T-cell (primary cell): ENCODE measurements around the gene POFUT2. TPM values are rescaled to one million over a fixed set of nuclear protein-coding genes. Genes with fewer than 3 reads are reported as not detected.
A peak's percentile ranks its signal among the peaks of the same experiment; 100 is the strongest.

Source experiments
- ATAC-seq, 4 experiments: fragments of 200-7000 bp in 3 of 4; fragments of 150-1000 bp in 1 of 4; cut with Tn5 transposase; replicated peaks in 1 of 4; 1 replicate in 3 of 4; 2 replicates in 1 of 4; pipeline ENCODE4 v1.10.0; 2021; ENCODE audit warnings: moderate library complexity in 3 of 4, mild to moderate bottlenecking in 2 of 4, moderate number of reproducible peaks in 1 of 4
- CTCF ChIA-PET, 2 donors: fragments of 300-600 bp; sonication (Branson Sonifier 250); formaldehyde crosslinking; loops; one replicate each; lab custom pipeline; 2022; ENCODE audit warnings: antibody characterized with exemption in 2 of 2; lab: Charles Lee
- POLR2A ChIA-PET, 2 donors: fragments of 300-600 bp; sonication (Branson Sonifier 250); formaldehyde crosslinking; loops; one replicate each; lab custom pipeline; 2022; ENCODE audit warnings: antibody characterized with exemption in 2 of 2; lab: Charles Lee
- DNase-seq, 35 experiments: peaks; one replicate each; pipeline versions ENCODE4 v3.0.0 to v3.0.0-alpha.2; 2013 to 2023
- H3K27ac ChIP-seq: one replicate; pipeline ENCODE4 v1.5.1; 2013; ENCODE audit warnings: low read length
- H3K27me3 ChIP-seq, 2 experiments: replicated peaks in 1 of 2; 1 replicate in 1 of 2; 2 replicates in 1 of 2; pipeline versions ENCODE4 v1.6.1 to v1.7.0; 2013; ENCODE audit warnings: low read length in 1 of 2, mixed read lengths in 1 of 2; ENCODE audit not compliant: control insufficient read depth in 2 of 2, insufficient read depth in 2 of 2; ENCODE audit errors: extremely low read depth in 1 of 2
- H3K36me3 ChIP-seq, 2 donors: 1 replicate in 1 of 2; 2 replicates in 1 of 2; pipeline versions ENCODE4 v1.6.1 to v1.7.0; 2013; ENCODE audit warnings: low read length in 1 of 2; ENCODE audit not compliant: control insufficient read depth in 2 of 2, insufficient read depth in 1 of 2; ENCODE audit errors: extremely low read depth in 1 of 2
- H3K4me1 ChIP-seq, 2 experiments: 1 replicate in 1 of 2; 2 replicates in 1 of 2; pipeline versions ENCODE4 v1.6.1 to v1.7.0; 2013; ENCODE audit warnings: low read length in 2 of 2, mixed read lengths in 1 of 2; ENCODE audit not compliant: insufficient read depth in 2 of 2, control insufficient read depth in 1 of 2; ENCODE audit errors: extremely low read depth in 1 of 2
- H3K4me3 ChIP-seq, 2 donors: 1 replicate in 1 of 2; 2 replicates in 1 of 2; pipeline versions ENCODE4 v1.5.1 to v1.7.0; 2013; ENCODE audit warnings: mild to moderate bottlenecking in 2 of 2, low read length in 1 of 2, moderate library complexity in 1 of 2; ENCODE audit not compliant: control insufficient read depth in 1 of 2; ENCODE audit errors: extremely low read depth in 1 of 2
- H3K9me3 ChIP-seq: 2 replicates; pipeline ENCODE4 v1.7.0; 2013
- H3K27ac Mint-ChIP-seq, 2 donors: one replicate each; pipeline ENCODE4 v1.8.0; 2020 to 2021; ENCODE audit warnings: mild to moderate bottlenecking in 2 of 2, mixed read lengths in 2 of 2
- H3K27me3 Mint-ChIP-seq, 2 donors: one replicate each; pipeline ENCODE4 v1.8.0; 2021 to 2022; ENCODE audit warnings: mixed read lengths in 2 of 2
- H3K36me3 Mint-ChIP-seq: one replicate; pipeline ENCODE4 v1.8.0; 2021; ENCODE audit warnings: mixed read lengths
- H3K4me1 Mint-ChIP-seq, 3 donors: one replicate each; pipeline ENCODE4 v1.8.0; 2020 to 2022; ENCODE audit warnings: mixed read lengths in 3 of 3, mild to moderate bottlenecking in 1 of 3
- H3K4me3 Mint-ChIP-seq, 3 donors: one replicate each; pipeline ENCODE4 v1.8.0; 2020 to 2022; ENCODE audit warnings: mild to moderate bottlenecking in 3 of 3, mixed read lengths in 3 of 3, moderate library complexity in 3 of 3
- H3K9me3 Mint-ChIP-seq, 3 donors: one replicate each; pipeline ENCODE4 v1.8.0; 2020 to 2022; ENCODE audit warnings: mixed read lengths in 3 of 3
- WGBS: methylation state at CpG from one replicate; pipeline ENCODE4 v1.1.5; 2013; ENCODE audit warnings: missing lambda C conversion rate; ENCODE audit not compliant: insufficient coverage; 5-methylcytosine and 5-hydroxymethylcytosine counted together
- total RNA-seq, 35 experiments: library from RNA in 6 of 35; stranded (reverse) in 6 of 35; fragments of 120-200 nt in 1 of 35; gene quantifications; one replicate each; pipeline versions ENCODE4 v1.2.1 to v1.2.4 and lab custom pipeline; 2013 to 2026

Gene POFUT2
- total RNA-seq, 5 donors from 2014 or later (not counting 1 experiment from before 2014, with no cell fraction given) = 43.0 to 51.3 (median 44.6) TPM

DNA sequence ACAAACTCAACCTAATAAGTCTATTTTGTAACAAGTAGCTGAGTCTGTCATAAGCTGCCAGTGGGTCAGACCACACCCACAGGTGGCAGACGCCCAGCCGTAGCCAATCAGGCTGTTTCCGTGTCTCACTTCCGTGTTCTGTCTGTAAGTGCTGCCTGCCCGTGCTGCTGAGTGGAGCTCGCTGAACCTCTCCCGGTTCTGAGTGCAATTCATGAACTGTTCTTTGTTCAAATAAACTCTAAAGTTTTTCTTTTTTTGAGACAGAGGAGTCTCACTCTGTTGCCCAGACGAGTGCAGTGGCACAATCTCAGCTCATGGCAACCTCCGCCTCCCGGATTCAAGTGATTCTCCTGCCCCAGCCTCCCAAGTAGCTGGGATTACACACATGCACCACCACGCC lies 25.1 kb downstream of the POFUT2 start:
- Histone ChIP-seq H3K4me1 (peaks cover 0 to 30% of the 10 kb centered on the region in 2 experiments), H3K27ac (no peak overlapping the region), H3K4me3 (no peak overlapping the region), H3K36me3 (peaks cover 16 to 29% of the 10 kb centered on the region in 2 donors), H3K27me3 (peaks cover 0 to 5% of the 10 kb centered on the region in 2 experiments), H3K9me3 (no peaks in the 10 kb centered on the region)
- POLR2A ChIA-PET = no interaction called here
- Mint-ChIP-seq H3K9me3 (no peaks in the 10 kb centered on the region), H3K4me3 (no peak overlapping the region), H3K27me3 (no peaks in the 10 kb centered on the region), H3K36me3 (peaks cover 26% of the 10 kb centered on the region), H3K27ac (no peak overlapping the region), H3K4me1 (peaks cover 15 to 21% (median 20%) of the 10 kb centered on the region in 3 donors)
- DNase-seq = peak in 1 of 35 experiments; percentile 3
- CTCF ChIA-PET = interaction anchor here in 1 of 2 donors (0.8 kb wide), 1 partner anchor 8 kb away, joined by 3 read pairs; no protein-coding TSS in a partner anchor
- WGBS = 86% methylated on average over 9 of the region's 11 CpGs
- ATAC-seq = no peak

DNA sequence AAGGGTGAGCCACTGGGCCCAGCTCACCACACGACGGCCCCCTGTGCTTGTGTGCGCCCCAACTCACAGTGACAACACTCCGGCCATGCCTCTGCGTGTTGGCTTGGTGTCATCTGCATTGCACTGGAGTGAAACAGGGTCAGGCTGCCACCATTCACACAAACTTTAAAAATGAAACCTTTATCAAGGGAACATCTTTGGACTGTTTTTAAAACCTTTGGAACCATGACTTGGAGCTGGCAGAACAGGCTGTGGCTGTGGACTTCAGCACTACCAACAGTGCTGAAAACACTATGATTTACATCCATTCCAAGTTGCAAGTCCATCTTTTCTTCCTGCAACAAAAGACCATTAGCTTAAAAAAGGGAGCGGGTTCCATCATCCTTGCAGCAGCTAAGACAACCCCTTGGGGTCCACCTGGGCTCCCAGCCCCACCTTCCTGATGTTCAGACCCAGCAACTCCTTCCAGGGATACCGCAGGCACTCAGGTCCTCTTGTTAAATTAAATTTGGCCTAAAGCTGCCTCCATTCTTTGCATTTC lies 25.6 kb downstream of the POFUT2 start:
- H3K4me1 Mint-ChIP-seq = peaks cover 15 to 18% (median 16%) of the 10 kb centered on the region in 3 donors
- no peak overlapping the region for H3K4me3 ChIP-seq
- peaks cover 0 to 33% of the 10 kb centered on the region in 2 experiments for H3K4me1 ChIP-seq
- no peaks in the 10 kb centered on the region for H3K9me3 ChIP-seq
- H3K27me3 Mint-ChIP-seq = no peaks in the 10 kb centered on the region
- H3K27ac Mint-ChIP-seq = no peak overlapping the region
- H3K36me3 Mint-ChIP-seq = peaks cover 21% of the 10 kb centered on the region
- DNase-seq (peak in 1 of 35 experiments; percentile 1), ATAC-seq (no peak)
- no peaks in the 10 kb centered on the region for H3K9me3 Mint-ChIP-seq
- CTCF ChIA-PET = interaction anchor here in 1 of 2 donors (0.8 kb wide), 1 partner anchor 9 kb away, joined by 3 read pairs; no protein-coding TSS in a partner anchor
- POLR2A ChIA-PET = no interaction called here
- peaks cover 0 to 10% of the 10 kb centered on the region in 2 experiments for H3K27me3 ChIP-seq
- H3K27ac ChIP-seq = no peak overlapping the region
- no peak overlapping the region for H3K4me3 Mint-ChIP-seq
- WGBS = 95% methylated on average over 3 of the region's 7 CpGs
- H3K36me3 ChIP-seq = peaks cover 16 to 24% of the 10 kb centered on the region in 2 donors

DNA sequence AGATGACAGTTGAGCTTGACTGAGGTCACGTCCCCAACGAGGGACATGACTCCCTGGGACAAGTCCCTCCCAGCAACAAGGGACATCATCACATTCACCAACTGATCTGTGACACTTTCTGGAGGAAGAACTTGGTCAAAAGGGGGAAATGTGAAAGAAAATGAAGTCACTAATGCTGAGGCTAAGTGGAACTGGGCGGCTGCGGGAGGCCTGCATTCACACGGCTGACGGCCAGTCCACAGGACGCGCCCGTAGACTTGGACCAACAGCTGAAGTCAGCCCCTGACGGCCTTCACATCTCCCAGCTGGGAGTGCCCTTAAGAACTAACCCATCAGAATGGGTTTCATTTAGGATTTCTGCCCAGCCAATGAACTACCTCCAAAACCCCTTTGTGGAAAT lies 26.6 kb downstream of the POFUT2 start:
- H3K4me3 ChIP-seq = no peak overlapping the region
- peaks cover 16 to 22% of the 10 kb centered on the region in 2 donors for H3K36me3 ChIP-seq
- H3K4me1 Mint-ChIP-seq = peaks cover 6 to 12% (median 7%) of the 10 kb centered on the region in 3 donors
- peaks cover 0 to 33% of the 10 kb centered on the region in 2 experiments for H3K4me1 ChIP-seq
- H3K27ac ChIP-seq = no peak overlapping the region
- peaks cover 14% of the 10 kb centered on the region for H3K36me3 Mint-ChIP-seq
- no peaks in the 10 kb centered on the region for H3K27me3 Mint-ChIP-seq
- no peaks in the 10 kb centered on the region for H3K9me3 ChIP-seq
- H3K9me3 Mint-ChIP-seq = no peaks in the 10 kb centered on the region
- no peak overlapping the region for H3K27ac Mint-ChIP-seq
- peaks cover 0 to 20% of the 10 kb centered on the region in 2 experiments for H3K27me3 ChIP-seq
- no peak overlapping the region for H3K4me3 Mint-ChIP-seq
- 96% methylated on average over 8 of the region's 10 CpGs for WGBS
- DNase-seq (peak in 2 of 35 experiments; percentile 1 to 15), ATAC-seq (no peak)
- ChIA-PET CTCF (no interaction called here), POLR2A (no interaction called here)

DNA sequence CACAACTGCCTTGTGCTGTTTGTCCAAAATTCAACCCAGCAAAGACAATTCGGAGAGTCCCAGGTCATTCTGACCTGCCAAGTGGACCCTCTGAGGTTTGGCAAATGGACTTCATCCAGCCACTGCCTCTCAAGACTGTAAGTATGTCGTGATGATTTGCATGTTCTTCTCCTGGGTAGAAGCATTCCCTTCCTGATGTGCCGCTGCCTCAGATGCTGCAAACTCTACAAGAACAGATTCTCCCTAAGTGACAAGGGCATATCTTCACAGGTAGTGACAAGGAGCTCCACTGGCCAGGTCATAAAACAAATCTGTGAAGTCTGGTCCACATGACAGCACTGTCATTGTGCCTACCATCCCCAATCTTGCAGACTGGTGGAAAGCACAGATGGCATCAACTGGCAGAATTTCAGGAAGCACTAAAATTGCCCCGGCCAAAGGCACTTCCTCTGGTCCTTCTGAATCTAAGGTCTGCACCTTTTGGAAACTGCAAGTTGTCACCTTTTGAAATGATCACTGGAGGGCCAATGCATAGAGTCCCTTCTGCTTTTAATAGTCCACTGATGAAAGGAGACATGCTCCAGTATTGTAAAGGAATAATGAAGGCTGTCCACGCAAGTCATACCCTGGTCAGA lies 27.4 kb downstream of the POFUT2 start:
- WGBS = 85% methylated on average over 3 of the region's 5 CpGs
- H3K27me3 Mint-ChIP-seq = peaks cover 0 to 3% of the 10 kb centered on the region in 2 donors
- ChIA-PET POLR2A (no interaction called here), CTCF (no interaction called here)
- H3K4me1 Mint-ChIP-seq = peaks cover 0 to 9% (median 4%) of the 10 kb centered on the region in 3 donors
- H3K4me3 ChIP-seq = no peak overlapping the region
- H3K27ac ChIP-seq = no peak overlapping the region
- H3K36me3 ChIP-seq = peaks cover 14 to 19% of the 10 kb centered on the region in 2 donors
- ATAC-seq = no peak
- no peak overlapping the region for H3K27ac Mint-ChIP-seq
- no peak overlapping the region for H3K4me3 Mint-ChIP-seq
- no peaks in the 10 kb centered on the region for H3K9me3 Mint-ChIP-seq
- H3K36me3 Mint-ChIP-seq = peaks cover 9% of the 10 kb centered on the region
- no peaks in the 10 kb centered on the region for H3K9me3 ChIP-seq
- H3K4me1 ChIP-seq = peaks cover 0 to 33% of the 10 kb centered on the region in 2 experiments
- H3K27me3 ChIP-seq = peaks cover 0 to 28% of the 10 kb centered on the region in 2 experiments
- peak in 1 of 35 experiments; percentile 1 for DNase-seq

DNA sequence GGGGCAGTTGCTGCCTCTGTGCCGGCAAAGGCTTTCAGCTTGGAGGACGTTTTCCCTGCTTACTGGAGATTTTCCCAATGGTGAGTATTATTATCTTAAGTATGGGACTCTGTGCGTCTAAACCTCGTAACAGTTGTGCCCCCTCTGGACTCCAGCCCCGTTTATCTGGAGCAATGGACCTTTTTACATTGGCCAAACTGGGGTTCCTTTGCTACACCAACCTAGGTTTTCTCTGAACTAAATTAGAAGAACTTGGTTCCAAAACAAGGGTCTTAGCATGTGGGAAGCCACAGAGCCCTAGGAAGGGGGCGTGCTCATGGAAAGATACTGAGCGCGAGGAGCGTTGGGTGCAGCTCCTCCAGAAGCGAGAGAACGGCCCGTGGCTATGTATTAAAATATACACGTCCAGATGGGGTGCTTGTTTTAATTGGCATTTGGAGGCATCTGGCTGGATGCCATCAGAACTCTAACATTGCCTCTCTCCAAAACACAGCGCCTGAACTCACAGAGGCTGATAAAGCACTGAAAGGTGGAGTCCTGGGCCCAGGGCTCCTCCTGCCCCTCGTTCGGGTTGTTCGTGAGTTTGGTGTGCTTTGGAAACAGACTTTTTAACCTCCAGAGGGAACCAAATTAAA lies 28.4 kb downstream of the POFUT2 start:
- H3K9me3 ChIP-seq = no peaks in the 10 kb centered on the region
- DNase-seq (peak in 1 of 35 experiments; percentile 2), ATAC-seq (no peak)
- H3K27me3 ChIP-seq = peaks cover 0 to 38% of the 10 kb centered on the region in 2 experiments
- H3K27ac ChIP-seq = no peak overlapping the region
- Mint-ChIP-seq H3K27ac (no peak overlapping the region), H3K9me3 (no peaks in the 10 kb centered on the region), H3K4me3 (no peak overlapping the region), H3K36me3 (peaks cover 9% of the 10 kb centered on the region), H3K27me3 (peaks cover 4 to 9% of the 10 kb centered on the region in 2 donors), H3K4me1 (peaks cover 5 to 15% (median 9%) of the 10 kb centered on the region in 3 donors)
- WGBS = 97% methylated on average over 6 of the region's 17 CpGs
- ChIA-PET CTCF (no interaction called here), POLR2A (no interaction called here)
- peaks cover 8 to 10% of the 10 kb centered on the region in 2 donors for H3K36me3 ChIP-seq
- no peak overlapping the region for H3K4me3 ChIP-seq
- H3K4me1 ChIP-seq = peaks cover 0 to 31% of the 10 kb centered on the region in 2 experiments

DNA sequence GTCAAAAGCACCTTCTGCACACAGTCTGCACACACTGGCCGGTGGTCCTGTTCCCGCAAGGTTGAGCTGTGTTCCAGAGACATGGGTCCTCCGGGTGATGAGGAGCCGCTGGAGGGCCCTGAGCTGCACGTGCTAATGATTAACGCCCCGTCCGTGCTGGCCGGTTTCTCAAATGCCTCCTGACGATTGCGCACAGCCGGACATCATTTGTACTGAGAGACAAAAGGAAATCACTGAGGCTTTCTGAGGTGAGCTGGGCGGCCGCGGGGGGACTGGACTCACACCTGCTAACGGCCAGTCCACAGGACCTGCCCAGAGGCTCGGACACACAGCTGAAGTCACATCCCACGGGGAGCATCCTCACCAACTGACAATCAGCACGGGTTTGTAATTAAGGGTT lies 29.2 kb downstream of the POFUT2 start:
- no peak for DNase-seq
- peaks cover 0 to 46% of the 10 kb centered on the region in 2 experiments for H3K27me3 ChIP-seq
- no peak for ATAC-seq
- no peak overlapping the region for H3K27ac ChIP-seq
- 94% methylated on average over 19 of the region's 19 CpGs for WGBS
- no peak overlapping the region for H3K4me3 Mint-ChIP-seq
- H3K27ac Mint-ChIP-seq = no peak overlapping the region
- peaks cover 5% of the 10 kb centered on the region for H3K36me3 Mint-ChIP-seq
- no peaks in the 10 kb centered on the region for H3K9me3 ChIP-seq
- peaks cover 5 to 15% (median 10%) of the 10 kb centered on the region in 3 donors for H3K4me1 Mint-ChIP-seq
- POLR2A ChIA-PET = no interaction called here
- no peak overlapping the region for H3K4me3 ChIP-seq
- CTCF ChIA-PET = no interaction called here
- no peaks in the 10 kb centered on the region for H3K9me3 Mint-ChIP-seq
- peaks cover 2% of the 10 kb centered on the region in 2 donors for H3K36me3 ChIP-seq
- H3K4me1 ChIP-seq = peaks cover 0 to 31% of the 10 kb centered on the region in 2 experiments
- H3K27me3 Mint-ChIP-seq = peaks cover 4 to 11% of the 10 kb centered on the region in 2 donors
